GM18951 (cell line): Measurements from ENCODE around the gene PDX1.

ENCODE experiments used
- POLR2A ChIP-seq: IDR thresholded peaks from 4 replicates; pipeline ENCODE4 v1.6.1; 2011; ENCODE audit warnings: mild to moderate bottlenecking; ENCODE audit not compliant: insufficient read length, insufficient read depth; ENCODE audit errors: extremely low read depth
- in situ Hi-C: fragments of 300-500 bp; cut with MboI; formaldehyde crosslinking; loops from one replicate; pipeline ENCODE4 v1.12.0; 2022; ENCODE audit warnings: low sequenced_read_pairs, mixed read lengths, inconsistent platforms; ENCODE audit not compliant: unreplicated experiment

PDX1 gene

GRCh38 chr13:27918041-27918917, 1.5 kb upstream of the PDX1 start:
- peak; percentile 22 for TF ChIP-seq POLR2A
- in situ Hi-C loops: no loop called here

GRCh38 chr13:27918918-27919658, 712 bp upstream of the PDX1 start:
- TF ChIP-seq POLR2A: no peak
- in situ Hi-C loops: no loop called here

- no peak for TF ChIP-seq POLR2A
These were observed 204 bp upstream of the PDX1 start for GRCh38 chr13:27919659-27919933.

GRCh38 chr13:27920677-27921420, 1.0 kb downstream of the PDX1 start:
- in situ Hi-C loops: no loop called here
- no peak for TF ChIP-seq POLR2A

More at GRCh38 chr13:27919659-27919933, 204 bp upstream of the PDX1 start:
- in situ Hi-C loops: no loop called here

DNA sequence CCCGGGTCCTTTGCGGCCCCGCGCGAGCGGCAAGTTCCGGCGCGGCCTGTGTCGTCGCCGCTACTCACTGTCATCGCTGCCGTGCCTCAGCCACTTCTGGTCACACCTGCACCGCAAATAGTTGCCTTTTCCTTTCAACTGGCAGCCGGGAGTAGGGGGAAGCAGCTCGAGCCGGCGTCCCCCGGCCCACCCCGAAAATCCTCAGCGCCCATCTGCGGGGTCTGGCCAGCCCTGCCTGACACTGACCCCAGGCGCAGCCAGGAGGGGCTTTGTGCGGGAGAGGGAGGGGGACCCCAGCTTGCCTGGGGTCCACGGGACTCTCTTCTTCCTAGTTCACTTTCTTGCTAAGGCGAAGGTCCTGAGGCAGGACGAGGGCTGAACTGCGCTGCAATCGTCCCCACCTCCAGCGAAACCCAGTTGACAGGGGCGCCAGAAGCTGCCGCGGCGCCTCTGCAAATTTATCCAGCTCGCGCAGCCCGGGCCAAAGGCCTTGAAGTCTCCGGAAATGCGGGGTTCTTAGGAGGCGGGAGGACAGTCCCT, 1.7 kb downstream of the PDX1 start:
- no peak for TF ChIP-seq POLR2A
- in situ Hi-C loops: no loop called here

DNA sequence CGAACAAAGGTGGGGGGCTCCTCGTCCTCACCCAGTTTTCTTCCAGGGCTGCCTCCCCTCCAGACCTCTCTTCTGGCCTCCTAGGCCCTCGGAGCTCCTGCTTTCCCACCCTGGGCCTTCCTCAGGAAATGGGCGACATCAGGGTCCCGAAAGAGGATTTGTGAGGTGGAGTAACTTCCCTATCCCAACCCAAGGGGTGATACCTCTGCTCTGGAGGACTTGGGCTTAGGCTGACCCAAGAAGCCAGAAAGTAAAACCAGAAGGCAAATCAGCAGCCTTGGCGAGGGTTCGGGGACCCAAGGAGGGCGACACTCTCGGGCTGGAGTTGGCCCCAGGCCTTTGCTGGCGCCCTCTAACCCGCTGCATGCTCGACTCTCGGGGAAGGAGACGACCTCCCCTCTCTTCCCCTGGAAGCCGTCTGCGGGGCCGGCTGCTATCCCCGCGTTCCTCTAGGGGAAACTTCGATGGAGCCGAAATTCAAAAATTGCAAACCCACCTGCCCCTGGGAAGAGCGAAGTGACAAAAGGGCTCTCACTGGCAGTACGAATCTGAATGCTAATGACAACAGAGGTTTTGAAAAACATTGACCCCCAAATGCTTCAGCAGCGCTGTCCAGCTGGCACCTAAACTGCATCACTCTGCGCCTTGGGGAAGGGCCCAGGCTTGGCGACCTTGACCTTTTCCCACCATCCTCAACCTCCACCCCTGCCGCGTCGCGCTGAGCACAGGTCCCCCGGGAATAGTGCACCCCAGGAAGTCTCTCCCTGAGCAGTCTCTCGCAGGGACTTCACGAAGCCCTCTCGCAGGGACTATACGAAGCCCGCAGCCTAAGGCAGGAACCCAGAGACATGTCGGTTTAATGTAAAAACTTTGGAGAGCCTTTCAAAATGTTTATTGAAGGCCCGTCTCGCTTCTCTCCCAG, 2.4 kb downstream of the PDX1 start:
- no peak for TF ChIP-seq POLR2A
- in situ Hi-C loops: no loop called here

- in situ Hi-C loops: no loop called here
These were observed 3.2 kb downstream of the PDX1 start for GRCh38 chr13:27922883-27923612.

DNA sequence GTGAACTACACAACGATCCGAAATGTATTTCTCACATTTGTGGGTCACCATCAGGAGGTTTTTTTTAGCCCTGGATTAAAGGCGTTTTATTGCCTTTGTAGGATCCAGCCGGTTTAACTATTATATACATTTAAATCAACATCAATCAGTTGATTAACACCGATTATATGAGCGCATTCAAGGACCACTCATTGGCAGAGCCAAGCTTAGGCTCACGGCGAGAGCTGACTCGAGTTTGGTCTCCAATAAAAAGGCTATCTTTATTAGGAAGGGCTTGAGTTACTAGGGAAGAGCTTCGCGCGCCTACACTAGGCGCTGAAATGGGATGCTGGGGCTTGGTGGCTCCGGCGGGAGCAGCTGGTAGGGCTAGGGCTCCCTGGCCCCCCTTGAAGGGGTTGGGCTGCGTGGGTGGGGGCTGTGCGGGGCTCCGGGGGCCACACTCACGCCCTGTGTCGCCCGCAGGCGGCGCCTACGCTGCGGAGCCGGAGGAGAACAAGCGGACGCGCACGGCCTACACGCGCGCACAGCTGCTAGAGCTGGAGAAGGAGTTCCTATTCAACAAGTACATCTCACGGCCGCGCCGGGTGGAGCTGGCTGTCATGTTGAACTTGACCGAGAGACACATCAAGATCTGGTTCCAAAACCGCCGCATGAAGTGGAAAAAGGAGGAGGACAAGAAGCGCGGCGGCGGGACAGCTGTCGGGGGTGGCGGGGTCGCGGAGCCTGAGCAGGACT, 4.2 kb downstream of the PDX1 start:
- in situ Hi-C loops: no loop called here
- no peak for TF ChIP-seq POLR2A

More at GRCh38 chr13:27922883-27923612, 3.2 kb downstream of the PDX1 start:
- no peak for TF ChIP-seq POLR2A

GRCh38 chr13:27924529-27925141, 4.8 kb downstream of the PDX1 start:
- TF ChIP-seq POLR2A: no peak
- in situ Hi-C loops: no loop called here

DNA sequence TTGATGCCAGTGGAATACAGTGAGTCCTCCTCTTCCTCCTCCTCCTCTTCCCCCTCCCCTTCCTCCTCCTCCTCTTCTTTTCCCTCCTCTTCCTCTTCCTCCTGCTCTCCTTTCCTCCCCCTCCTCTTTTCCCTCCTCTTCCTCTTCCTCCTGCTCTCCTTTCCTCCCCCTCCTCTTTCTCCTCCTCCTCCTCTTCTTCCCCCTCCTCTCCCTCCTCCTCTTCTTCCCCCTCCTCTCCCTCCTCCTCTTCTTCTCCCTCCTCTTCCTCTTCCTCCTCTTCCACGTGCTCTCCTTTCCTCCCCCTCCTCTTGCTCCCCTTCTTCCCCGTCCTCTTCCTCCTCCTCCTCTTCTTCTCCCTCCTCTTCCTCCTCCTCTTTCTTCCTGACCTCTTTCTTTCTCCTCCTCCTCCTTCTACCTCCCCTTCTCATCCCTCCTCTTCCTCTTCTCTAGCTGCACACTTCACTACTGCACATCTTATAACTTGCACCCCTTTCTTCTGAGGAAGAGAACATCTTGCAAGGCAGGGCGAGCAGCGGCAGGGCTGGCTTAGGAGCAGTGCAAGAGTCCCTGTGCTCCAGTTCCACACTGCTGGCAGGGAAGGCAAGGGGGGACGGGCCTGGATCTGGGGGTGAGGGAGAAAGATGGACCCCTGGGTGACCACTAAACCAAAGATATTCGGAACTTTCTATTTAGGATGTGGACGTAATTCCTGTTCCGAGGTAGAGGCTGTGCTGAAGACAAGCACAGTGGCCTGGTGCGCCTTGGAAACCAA, 5.6 kb downstream of the PDX1 start:
- TF ChIP-seq POLR2A: no peak
- in situ Hi-C loops: no loop called here
